GF-D8 (cell line): Measurements from ENCODE around the gene REXO5.

ENCODE experiments used
- DNase-seq: peaks from one replicate; lab custom pipeline; 2025; lab: John Stamatoyannopoulos, UW

REXO5 gene

DNA sequence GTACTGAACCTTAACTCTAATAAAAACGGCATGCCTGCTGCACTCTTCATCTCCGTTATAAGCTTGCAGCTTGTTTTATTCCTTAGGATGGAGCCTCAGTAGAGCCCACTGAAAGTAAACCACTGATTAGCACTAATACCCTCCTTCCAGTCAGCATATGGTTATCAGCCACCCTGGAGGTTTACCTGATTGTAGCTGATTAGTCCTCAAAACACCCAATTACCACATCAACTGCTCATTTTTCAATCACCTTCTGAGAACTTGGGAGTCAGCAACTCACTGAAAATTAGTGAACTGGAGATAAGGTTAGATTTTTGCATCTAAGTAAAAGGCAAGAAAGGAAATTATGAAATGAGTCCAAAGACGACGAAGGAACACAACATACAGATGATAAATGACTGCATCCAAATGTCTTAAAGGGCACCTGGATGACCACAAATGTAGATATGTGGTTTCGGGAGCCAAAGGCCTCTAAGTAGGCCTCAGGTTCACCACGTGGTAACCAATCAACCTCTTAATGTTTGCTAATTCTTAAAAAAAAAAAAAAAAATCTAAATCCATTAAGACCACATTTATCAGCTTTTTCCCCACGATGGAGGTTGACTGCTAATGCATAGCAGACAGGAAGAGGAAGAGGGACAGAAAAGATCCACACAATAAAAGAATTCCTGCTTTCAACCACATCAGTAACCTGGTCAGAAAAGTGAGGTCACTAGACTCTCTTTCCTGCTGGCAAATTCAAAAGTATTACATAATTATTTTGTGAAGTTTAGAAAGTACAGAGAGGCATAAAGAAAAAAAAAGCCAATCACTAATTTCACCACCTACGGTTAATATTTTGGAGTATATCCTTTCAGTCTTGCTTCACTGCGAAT is 65.9 kb downstream of the REXO5 start:
- DNase-seq: peak; percentile 4

DNA sequence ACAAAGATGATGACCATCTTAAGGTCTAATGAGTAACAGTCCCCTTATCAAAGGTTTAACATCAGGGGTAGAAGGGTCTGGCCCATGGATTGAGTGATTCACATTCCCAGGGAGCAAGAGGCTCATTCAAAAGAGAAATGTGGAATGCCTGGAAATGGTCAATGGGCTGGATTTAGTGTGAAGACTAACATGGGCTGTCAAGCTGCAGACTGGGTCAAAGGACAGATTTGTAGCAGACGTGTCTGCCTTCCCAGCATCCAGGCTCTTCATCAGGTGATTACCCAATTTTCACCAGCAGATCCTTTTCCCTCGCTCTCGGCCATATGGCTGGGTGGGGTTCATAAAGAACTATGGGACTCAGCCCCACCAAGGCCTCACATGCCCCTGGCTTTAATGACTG is 67.0 kb downstream of the REXO5 start:
- DNase-seq: no peak

DNA sequence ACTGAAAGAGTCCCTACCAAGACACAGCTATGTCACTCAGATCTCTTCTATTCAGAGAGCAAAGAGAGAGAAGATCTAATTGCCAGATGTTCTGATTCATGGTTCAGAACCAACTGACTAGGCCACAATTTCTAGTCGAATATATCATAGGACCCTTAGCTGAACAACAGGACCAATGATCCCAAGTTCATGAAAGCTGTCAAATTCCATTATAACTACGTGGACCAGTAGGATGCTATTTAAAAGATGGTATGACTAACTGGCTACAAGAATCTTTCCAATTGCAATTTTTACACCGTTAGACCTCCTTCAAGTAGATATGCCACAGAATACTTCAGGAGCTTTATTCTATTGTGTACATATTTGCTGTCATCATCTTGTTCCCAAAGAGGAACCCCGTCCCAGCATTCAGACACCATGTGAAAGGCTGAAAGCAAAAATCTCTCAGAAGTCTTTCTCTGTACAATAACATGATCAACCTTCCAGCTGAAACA is 67.8 kb downstream of the REXO5 start:
- DNase-seq: no peak

DNA sequence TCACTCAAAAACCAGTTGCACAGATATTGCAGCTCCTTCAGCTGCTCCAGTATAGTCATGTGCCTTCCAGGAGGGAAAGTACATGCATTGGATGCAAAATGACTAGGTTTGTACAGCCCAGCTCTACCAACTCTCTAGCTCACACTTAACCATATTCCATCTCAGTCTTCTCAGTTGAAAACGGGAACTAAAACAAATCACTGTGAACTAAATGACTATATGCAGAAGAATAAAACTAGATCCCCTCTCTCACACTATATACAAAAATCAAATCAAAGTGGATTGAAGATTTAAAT is 69.0 kb downstream of the REXO5 start:
- DNase-seq: no peak

DNA sequence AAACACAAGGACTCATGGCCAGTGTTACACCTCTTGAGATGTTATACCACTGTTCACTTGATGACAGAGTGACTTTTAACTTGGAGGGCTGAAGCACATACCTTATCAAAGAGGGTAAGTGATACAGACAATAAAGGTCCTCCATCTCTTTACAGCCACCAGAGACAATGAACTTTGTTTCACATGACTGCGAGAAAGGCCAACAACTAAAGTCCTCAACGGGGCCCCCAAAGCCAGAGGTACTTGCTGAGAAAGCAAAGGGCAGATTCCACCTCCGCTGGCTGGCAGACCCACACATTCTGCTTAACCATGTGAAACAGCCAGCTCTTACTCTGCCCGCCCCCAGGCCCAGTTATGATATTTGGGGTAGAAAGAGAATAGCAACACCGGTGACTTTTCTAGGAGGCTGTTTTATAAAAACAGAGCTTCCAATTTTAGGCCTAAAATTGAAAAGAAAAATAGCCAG is 72.4 kb downstream of the REXO5 start:
- DNase-seq: no peak

DNA sequence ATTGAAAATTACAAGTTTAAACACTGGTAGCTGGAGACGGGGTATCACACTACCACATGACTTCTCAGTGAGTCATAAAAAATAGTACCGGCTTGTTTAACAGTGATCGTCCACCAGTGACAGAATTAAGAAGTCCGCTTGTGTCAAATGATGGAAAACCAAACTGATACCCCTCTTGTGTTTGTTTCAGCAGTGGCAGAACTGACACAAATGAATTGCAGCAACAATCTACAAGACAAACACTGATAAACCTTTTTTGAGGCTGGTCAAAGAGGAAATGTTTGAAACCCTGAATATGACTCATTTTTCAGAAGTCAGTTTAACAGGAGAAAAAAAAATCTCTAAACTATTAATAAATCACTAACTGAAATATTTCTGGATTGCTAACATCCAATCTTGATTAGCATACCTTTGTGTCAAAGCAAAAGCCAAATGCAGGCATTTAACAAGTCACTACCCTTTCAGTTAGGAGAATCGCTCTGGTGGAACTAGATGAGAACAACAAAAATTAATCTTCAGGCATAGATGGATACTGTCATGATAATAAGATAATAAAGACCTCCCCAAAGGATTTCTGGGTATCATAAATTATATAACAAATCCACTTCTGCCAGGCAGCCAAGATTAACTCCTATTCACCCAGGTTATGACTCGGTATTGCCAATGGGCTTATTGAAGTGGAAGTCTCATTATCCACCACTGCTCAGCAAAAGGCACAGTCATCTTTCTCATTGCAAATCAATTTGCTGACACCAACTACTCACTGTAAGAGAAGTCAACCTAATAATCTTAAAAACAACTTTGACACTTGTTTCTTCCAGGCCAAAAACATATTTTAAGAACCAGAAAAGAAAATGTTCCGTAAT is 73.1 kb downstream of the REXO5 start:
- no peak for DNase-seq

DNA sequence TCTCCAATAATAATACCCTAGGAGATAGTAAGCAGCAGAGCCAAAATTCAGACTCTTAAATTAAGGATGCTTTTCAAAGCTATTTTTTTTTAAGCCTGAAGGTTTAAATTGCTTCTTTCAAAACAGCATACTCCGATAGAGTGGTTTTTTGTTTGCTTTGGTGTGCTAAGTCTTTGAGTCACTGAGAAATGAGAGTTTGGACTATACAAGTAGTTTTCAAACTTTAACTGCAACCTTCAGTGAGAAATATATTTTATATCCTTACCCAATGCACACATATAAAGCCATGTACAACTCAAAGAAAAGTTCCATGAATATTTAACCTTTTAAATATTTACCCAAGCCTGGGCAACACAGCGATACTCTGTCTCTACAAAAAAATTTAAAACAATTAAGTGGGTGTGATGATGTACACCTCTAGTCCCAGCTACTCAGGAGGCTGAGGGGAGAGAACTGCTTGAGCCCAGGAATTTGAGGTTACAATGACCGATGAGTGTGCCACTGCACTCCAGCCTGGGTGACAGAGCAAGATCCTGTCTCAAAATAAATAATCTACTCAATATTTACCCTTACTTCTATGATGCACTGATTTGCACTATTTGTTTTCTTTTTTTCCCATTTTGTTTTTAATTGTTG is 74.7 kb downstream of the REXO5 start:
- no peak for DNase-seq

DNA sequence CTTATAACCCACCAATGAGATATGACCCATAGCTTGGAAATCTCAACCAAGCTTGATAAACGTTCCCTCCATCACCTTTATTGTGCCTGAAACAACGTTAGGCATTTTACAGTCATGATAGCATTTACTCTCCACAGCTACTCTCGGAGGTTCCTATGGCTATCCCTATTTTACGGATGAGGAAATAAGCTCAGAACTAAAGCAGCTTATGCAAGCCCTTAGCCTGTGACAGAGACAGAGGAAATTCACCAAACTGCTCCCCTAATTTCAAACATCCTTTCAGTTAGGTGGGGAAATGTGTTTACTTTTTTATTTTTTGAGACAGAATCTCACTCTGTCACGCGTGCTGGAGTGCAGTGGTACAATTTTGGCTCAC is 75.2 kb downstream of the REXO5 start:
- no peak for DNase-seq

DNA sequence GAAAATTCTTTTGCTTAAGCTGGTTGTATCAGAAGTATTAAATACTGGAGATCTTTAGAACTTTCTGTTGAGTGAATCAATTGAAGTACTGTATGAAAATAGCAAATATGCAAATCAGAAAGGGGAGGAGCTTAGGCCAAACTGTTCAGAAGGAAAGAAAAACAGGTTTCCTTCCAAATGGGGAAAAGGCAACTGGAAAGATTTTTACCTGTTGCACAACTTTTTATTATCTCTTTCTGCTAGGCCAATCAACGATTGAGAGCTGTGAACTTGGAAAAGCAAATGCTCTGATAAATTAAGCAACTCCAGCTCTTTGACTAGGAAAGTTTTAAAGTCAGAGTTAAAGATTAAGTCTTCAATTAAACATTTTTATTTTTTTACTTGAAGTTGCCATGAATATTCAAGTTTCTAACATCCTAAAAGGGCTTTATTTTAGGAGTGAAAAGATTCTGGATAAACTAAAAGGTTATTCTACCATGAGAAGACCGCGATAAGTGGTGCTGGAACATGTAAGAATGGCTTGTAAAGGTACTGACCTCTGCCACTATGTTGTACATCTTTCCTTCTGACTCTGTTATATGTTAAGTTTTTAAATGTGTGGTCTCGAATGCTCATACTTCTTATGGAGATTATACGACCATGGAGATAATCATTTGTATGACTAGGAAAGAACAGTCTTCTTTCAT is 77.4 kb downstream of the REXO5 start:
- no peak for DNase-seq

DNA sequence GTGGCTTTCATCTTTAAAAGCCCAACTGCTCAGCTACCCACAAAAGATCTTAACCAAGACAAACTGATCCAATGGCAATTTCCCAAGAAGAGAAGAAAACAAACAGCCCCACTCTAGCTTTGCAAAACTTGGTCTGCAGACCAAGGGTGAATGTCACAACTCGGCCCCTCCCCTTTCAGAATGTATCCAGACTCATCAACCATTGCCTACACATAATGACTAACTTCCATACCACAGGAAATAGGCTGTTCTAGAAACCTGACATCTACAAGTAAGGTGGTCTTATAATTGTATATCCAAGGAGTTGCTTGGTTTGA is 77.9 kb downstream of the REXO5 start:
- no peak for DNase-seq

DNA sequence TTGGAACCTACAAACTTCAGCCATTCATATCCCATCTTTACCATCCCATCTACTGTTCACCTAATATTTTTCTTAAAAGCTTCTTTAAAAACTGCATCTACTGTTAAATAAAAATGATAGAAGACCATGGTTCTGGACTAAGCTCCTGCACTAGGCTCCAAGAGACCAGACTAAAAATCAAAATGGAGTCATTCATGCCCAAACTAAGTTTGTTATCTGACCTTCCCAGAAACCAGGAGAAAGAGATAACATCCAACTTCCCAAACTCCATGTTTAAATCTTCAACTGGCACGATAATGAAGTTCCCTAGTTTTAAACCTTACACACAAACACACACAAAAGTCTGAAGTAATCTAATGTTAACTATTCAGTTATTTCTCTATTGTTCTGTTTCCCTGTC is 80.0 kb downstream of the REXO5 start:
- DNase-seq: no peak

DNA sequence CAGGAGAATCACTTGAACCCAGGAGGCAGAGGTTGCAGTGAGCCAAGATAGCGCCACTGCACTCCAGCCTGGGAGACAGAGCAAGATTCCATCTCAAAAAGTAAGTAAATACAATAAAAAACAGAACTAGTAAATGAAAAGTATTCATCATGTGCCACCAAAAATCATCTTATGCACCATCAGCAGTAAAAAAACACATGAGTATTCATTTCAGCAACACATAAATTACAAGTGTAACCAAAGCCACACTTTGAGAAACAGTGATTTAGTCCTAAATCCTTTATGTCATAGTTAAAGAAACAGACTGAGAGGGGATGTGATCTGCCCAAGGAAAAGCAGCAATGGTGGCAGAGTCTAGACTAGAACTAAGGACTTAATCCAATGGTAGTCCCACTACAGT is 80.9 kb downstream of the REXO5 start:
- no peak for DNase-seq

DNA sequence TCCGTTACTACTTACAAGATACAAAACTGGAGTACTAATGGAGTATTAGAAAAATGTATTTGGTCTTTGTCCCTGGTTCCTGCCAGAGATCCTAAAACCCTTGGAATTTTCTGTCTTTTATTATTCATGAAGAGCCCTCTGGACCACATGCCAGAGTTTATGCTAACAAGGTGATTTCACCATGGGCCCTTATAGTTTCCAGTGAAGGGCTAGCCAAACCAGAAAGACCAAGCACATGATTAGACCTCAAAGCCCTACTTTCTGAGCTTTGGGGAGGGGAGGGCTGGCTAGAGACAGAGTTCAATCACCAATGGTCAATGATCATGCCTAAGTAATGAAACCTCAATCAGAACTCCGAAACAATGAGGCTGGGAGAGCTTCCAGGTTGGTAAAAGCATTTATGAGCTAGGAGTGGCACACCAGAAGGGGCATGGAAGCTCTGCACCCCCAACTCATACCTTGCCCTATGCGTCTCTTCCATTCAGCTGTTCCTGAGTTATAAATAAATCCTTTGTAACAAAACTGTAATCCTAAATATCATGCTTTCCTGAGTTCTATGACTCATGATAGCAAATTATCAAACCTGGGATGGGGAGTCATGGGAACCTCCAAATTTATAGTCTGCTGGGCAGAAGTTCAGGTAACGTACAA is 83.4 kb downstream of the REXO5 start:
- no peak for DNase-seq

DNA sequence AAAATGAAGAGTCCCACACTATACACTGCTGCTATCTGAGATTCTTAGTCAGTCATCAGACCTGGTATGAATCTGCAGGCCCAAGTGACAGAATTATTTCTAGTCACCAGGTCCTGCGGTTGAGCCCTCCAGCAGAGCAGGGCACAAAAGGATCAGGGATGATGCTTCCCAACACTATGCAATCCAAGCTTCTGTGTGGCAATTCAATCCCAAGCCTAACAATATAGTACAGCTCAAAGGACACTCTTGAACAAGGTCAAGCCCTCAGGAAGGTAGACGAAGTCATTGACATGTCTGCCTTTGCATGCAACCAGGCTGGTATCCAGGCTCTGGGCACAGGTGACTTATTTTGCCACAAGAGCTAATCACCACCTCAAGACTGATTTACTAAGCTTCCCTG is 88.1 kb downstream of the REXO5 start:
- DNase-seq: no peak

DNA sequence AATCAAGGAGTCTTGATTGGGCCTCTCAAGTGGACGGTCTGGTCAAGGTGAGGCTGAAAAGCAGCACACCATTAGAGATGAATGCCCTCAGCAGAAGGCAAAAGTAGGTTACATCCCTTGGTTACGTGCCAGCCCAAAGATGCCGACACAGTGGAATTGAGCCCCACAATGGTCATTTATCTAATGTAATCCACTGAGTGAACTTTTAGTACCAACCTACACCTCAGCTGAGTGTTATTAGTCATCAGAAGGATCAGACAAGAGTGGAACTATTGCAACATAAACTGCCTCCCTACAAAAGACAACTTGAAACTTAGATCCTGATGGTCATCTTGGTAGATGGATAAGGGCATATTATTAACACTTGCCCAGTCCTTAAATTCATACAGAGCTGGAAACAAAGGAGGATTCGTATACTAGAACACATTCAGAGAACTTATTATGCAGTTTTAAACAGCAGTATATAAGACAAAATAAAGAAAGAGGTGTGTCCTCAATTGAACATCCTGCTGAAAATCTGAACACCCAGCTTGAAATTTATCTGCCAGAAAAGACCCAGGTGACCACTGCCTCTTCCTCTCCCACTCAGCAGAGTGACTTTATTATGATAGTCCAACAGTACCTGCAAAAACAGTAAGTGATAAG is 91.0 kb downstream of the REXO5 start:
- no peak for DNase-seq

DNA sequence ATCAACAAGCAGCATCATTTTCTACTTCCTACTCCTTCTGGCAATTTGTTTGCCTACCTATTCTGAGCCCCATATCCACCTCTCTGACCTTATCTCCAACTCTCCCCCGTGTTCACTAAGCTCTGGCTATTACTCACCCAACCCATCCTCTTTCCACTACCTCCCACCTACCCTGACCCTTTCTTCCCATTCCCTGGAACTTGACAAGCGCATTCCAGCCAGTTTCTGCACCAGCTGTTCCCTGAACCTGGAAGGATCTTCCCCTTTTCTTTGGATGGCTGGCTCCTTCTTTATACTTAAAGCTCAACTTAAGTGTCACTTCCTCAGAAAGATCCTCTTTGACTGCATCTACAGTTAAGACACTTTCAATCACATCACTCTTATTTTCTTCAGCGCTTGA is 91.6 kb downstream of the REXO5 start:
- no peak for DNase-seq

DNA sequence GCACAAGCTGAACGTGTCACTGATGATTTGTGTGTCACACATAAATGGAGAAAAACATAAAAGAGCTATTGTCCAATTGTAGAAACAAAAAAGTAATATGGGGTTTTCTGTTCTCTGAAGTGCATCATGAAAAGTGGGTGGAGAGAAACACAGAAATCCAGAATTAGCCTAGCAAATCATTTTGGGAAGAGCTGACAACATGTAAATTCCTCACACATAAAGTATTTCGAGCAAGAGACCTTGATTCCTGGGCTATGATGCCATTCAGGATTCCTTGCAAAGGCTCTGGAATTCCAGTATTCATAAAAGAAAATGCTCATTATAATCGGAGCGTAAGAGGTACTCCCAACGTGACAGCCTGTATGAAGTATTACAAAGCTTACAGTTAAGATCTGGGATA is 92.7 kb downstream of the REXO5 start:
- DNase-seq: no peak
